ENCODE data around the gene TNFAIP8L3.

TNFAIP8L3 gene

GRCh38 chr15:51007131-51007666 lies 87.5 kb downstream of the TNFAIP8L3 start:
- no peak for DNase-seq

Data from anterior cingulate cortex (tissue), 58 donors.